IPS DF 19.7 (cell line): ENCODE results near the gene HSBP1L1.

ENCODE experiments used
- DNase-seq: peaks from one replicate; pipeline ENCODE4 v3.0.0-alpha.2; 2013; ENCODE audit warnings: low read depth, low spot score

HSBP1L1 gene

DNA sequence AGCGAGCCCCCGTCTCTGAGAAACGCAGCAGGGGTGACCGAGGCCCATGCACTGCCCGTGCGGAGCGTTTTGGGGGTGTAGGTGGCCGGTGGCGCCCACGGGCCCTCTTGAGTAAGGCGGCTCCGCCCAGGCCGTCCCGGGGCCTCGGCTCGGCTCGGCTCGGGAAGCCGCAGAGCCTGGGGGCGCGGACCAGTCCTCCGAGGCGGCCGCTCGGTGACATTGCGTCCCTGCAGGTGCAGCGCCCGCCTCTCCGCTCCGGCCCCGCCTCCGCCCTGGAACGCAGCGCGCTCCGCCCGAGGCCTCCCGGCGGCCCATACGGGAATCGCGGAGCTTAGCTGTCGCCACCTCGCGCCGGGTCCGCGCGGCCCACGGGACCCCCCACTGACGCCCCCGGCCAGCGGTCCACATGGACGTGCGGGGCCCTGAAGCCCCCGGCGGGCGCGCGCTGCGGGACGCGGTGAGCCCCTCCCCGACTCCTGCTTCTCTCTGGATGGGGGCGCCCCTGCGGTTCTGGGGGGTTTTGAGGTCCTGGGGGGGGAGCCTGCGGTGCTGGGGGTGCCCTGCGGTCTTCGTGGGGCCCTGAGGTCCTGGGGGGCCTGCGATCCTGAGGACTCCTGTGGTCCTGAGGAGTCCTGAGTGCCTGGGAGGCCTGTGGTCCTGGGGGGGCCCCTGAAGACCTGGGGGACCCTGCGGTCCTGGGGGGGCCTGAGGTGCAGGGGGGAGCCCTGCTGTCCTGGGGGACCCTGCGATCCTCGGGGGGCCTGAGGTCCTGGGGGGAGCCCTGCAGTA, at the start of gene HSBP1L1:
HSBP1L1 (plus strand) TSS at position 314 of the 789 bp plus-strand sequence; CDS start at position 407, 93 bp downstream.
- DNase-seq: no peak

GRCh38 chr18:79915161-79916127, 49.0 kb upstream of the HSBP1L1 start:
- DNase-seq: no peak

GRCh38 chr18:79916128-79916494, 48.3 kb upstream of the HSBP1L1 start:
- DNase-seq: no peak

DNA sequence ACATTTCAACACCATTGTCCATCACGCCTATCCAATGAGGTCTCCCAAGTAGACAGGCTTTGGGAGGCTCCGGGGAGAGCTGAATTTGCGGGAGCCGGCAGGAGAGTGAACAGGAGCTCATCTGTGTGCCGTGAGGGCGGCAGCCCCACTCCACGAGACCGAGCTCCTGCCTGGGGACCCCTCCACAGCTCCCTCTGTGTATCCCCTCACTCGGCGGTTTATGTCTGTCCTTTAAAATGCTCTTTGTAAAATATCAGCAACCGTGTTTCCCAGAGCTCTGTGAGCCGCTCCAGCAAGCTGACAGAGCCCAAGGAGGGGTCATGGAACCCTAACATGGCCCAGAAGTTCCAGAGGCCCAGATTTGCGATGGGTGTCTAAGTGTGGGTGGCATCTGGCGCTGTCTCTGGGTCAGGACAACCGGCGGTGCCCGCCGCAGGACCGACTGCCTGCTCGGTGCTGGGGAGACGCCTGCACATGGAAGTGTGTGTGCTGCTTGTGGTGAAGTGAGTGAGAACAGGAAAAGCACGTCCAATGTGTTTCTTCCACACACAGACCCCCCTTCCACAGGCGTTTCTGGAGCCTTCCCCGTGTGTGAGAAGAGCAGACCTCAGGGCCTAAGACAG, 47.8 kb upstream of the HSBP1L1 start:
- DNase-seq: no peak

DNA sequence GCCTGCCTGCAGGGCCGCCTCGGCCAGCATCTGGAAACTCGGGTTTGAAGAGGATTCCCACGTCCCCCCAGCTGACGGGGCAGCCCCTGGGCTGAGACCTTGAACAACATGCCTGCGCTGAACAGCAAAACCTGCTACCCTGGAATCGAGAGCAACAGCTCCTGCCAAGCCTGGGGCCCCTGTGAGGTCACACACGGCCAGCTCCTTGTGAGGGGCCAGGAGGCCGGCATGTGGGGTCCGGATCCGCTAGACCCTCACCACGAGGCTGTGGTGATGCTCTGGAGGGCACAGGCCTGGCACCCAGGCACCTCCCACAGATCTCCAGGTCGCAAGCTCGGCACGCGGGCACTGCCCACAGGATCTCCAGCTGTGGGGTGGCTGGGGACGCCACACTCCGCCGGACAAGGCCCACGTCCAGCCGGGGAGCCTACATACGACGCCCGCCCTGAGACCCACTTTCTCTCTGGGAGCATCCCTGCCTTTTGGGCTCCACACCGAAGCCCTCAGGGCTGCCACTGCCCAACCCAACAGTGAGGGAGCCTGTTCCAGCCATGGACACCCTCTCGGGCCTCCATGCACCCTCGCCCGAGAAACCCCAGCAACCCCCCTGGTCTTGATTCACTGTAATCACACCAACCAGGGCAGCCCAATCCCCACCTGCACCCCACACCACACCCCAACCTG, 47.1 kb upstream of the HSBP1L1 start:
- DNase-seq: no peak

DNA sequence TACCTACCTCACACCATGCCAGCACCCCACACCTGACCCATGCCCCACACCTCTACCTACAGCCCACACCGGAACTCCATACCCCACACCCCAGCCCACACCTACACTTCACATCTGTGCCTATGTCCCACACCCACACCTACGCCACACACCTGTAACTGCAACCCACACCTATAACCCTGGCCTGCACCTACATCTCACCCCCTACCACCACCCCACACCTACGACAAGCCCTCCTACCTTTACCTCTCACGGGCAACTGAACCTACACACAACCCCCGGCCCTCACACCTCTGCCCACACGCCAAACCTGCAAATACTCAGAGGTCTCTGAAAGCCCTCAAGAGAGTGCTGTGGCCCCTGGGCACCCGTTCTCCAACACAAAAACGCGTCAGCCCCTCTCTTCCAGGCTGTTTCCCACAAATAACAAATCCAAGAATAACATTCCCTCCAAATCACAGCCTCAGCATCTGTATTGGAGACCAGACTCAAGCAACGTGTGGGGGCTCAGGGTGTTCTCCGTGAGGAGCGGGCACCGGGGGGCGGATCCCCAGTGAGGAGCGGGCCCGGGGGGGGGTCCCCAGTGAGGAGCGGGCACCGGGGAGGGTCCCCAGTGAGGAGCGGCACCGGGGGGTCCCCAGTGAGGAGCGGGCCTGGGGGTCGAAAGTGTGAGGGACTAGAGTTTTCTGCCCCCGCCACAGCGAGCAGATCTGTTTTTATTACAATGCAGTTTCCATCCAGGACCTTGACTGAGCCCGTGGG, 46.4 kb upstream of the HSBP1L1 start:
- no peak for DNase-seq

DNA sequence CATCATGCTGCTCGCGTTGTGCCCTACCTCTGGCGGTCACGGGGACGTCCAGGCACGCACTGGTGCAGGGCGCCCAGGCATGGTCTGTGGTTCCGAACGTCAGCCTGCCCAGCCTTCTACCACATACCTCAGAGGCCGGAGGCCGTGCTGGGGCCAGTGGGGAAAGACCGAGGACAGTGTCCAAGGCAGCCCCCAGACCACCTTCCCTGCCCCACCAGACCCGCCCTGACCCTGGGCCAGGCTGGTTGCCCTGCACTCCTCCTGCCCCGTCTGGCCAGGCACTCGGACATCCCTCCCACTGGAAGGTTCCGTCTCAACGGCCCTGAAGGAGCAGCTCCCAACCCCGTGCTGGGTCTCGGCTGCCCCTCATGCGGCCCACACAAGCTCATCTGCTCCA, 45.8 kb upstream of the HSBP1L1 start:
- DNase-seq: no peak

GRCh38 chr18:79919089-79919488, 45.4 kb upstream of the HSBP1L1 start:
- no peak for DNase-seq

GRCh38 chr18:79921984-79922965, 42.2 kb upstream of the HSBP1L1 start:
- DNase-seq: no peak

DNA sequence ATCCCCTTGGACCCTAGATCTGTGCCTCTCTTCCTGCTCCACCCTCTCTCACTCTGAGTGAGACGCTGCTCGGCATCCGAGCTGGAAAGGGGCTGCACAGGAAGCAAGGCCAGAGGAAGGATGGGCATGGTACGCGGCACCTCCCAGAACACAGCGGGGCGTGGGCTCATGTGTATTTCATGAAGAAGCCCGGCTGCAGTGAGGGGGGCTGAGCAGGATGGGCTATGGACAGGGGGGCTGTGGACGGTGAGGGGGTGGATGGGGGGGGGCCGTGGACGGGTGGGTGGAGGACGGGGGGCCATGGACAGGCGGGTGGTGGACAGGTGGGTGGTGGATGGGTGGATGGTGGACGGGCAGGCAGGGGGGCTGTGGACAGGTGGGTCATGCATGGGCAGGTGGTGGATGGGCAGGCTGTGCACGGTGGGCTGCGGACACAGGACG, 41.5 kb upstream of the HSBP1L1 start:
- no peak for DNase-seq

DNA sequence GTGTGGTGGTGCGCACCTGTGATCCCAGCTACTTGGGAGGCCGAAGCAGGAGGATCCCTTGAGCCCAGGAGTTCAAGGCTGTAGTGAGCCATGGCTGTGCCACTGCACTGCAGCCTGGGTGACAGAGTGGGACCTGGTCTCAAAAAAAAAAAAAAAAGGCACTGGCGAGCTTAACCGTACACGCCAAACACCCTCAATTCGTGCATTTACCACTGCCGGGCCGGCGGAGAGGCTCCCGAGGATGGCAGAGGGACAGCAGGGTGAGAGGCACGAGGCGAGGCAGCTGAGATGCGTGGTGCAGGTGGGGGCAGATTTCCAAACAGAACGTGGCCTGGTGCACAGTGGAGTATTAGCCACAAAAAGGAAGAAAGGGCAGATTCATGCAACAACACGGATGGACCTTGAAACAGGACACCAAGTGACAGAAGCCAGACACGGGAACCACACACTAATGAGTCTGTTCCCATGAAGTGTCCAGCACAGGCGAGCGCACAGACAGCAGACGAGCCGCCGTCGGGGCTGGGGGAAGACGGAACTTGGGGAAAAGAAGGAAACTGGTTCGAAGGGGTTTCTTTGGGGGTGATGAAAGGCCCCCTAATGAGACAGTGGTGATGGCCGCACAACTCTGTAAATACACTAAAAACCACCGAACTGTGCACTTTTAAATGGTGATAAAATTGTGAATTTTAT, 40.4 kb upstream of the HSBP1L1 start:
- no peak for DNase-seq

GRCh38 chr18:79924814-79925731, 39.4 kb upstream of the HSBP1L1 start:
- no peak for DNase-seq

- no peak for DNase-seq
These were observed 38.1 kb upstream of the HSBP1L1 start for GRCh38 chr18:79926306-79926705.

GRCh38 chr18:79926715-79927606, 37.5 kb upstream of the HSBP1L1 start:
- DNase-seq: no peak

- no peak for DNase-seq
These were observed 36.6 kb upstream of the HSBP1L1 start for GRCh38 chr18:79927607-79928562.

DNA sequence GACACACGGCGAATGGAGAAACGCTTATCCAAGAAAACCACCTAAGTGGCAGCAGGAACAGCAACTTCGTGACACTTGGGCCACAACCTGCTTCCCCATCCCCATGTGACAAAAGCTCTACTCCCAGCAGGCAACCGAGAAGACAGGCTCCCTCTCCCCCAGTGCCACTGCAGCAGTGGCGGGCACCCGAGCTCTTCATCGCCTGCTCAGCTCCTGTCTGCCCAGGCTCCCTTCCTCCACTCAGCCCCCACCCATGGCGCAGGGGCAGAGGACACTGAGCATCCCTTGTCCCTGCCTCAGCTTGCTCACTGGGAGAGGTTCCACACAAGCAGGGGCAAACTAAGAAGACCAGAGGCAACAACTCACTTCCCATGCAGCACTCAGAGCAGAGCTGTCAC, 35.9 kb upstream of the HSBP1L1 start:
- no peak for DNase-seq
